Subcutaneous abdominal adipose tissue (tissue), 5 donors: ENCODE results near the gene GJA3.
A peak's percentile ranks its signal among the peaks of the same experiment; 100 is the strongest.
"Not testable (repeated sequence)": the region's sequence is repeated elsewhere in the genome, so short reads cannot be mapped to it uniquely, and the experiment has no call there.

ENCODE experiments used
- H3K27ac ChIP-seq: one replicate; pipeline ENCODE4 v1.7.0; 2013; ENCODE audit warnings: low read depth, mild to moderate bottlenecking, inconsistent platforms, low read length, moderate library complexity
- H3K27me3 ChIP-seq, 5 donors: one replicate each; pipeline ENCODE4 v1.7.0; 2013; ENCODE audit warnings: low read length in 5 of 5, inconsistent platforms in 1 of 5; ENCODE audit not compliant: control insufficient read depth in 5 of 5, insufficient read depth in 4 of 5
- H3K36me3 ChIP-seq, 5 donors: one replicate each; pipeline ENCODE4 v1.7.0; 2013; ENCODE audit warnings: low read length in 5 of 5; ENCODE audit not compliant: control insufficient read depth in 5 of 5, insufficient read depth in 5 of 5
- H3K4me1 ChIP-seq, 5 donors: one replicate each; pipeline ENCODE4 v1.7.0; 2013; ENCODE audit warnings: low read length in 5 of 5, mild to moderate bottlenecking in 3 of 5, moderate library complexity in 1 of 5; ENCODE audit not compliant: control insufficient read depth in 5 of 5, insufficient read depth in 5 of 5
- H3K4me3 ChIP-seq, 5 donors: one replicate each; pipeline ENCODE4 v1.7.0; 2013; ENCODE audit warnings: low read length in 5 of 5, low read depth in 1 of 5
- H3K9ac ChIP-seq, 5 donors: one replicate each; pipeline ENCODE4 v1.7.0; 2013; ENCODE audit warnings: low read length in 5 of 5, mild to moderate bottlenecking in 4 of 5, moderate library complexity in 3 of 5
- H3K9me3 ChIP-seq, 5 donors: one replicate each; pipeline ENCODE4 v1.7.0; 2013; ENCODE audit warnings: low read length in 5 of 5; ENCODE audit not compliant: control insufficient read depth in 5 of 5
- donor health status: healthy.
- donor health status: healthy.
- donor health status: healthy.
- donor health status: healthy.
- donor health status: healthy.

The GJA3 gene

DNA sequence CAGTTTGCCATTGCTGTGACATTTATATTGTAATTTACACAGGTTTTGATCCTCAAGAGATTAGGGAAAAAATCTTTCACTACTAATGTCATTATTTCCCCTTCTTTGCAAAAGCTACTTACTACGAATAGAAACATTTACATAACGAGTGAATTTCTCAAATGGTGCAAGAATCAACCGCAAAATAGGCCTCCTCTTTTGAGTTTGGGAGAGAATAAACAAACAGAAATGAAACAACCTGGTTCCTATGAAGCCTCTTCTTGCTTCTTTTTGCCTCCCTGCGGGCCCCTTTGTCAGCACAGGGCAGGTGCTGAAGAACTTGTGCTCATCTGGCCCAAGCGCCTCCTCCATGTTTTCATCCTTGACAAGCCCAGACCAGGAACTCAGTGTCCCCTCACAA lies 10.1 kb upstream of the GJA3 start:
- Histone ChIP-seq H3K4me1 (peaks cover 0 to 8% (median 8%) of the 10 kb centered on the region in 5 donors), H3K9ac (no peak overlapping the region), H3K36me3 (no peaks in the 10 kb centered on the region), H3K4me3 (no peak overlapping the region), H3K27ac (no peak overlapping the region), H3K9me3 (no peaks in the 10 kb centered on the region), H3K27me3 (peaks cover under 1 to 21% (median 10%) of the 10 kb centered on the region in 5 donors)

DNA sequence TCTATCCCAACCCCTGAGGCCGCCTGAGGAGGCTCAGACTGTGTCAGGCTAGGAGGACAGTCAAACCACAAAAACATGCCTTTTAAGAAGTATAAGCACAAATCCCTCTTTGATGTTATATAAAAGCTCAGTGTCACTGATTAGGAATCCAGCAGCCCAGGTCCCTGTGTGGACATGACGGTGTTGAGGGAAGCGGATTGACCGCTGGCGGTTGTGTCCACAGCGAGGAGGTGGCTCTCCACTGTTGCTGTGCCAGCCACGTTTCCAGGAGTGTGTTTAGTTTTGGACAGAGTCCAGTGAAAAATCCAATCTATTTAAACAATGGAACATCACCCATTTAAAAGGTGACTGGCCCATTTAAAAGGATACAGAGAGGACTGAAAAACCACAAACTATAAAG lies 7.5 kb upstream of the GJA3 start:
- H3K9ac ChIP-seq: no peak overlapping the region
- no peak overlapping the region for H3K4me3 ChIP-seq
- no peaks in the 10 kb centered on the region for H3K36me3 ChIP-seq
- no peak overlapping the region for H3K27ac ChIP-seq
- H3K27me3 ChIP-seq: peaks cover 3 to 18% (median 10%) of the 10 kb centered on the region in 5 donors
- H3K4me1 ChIP-seq: no peaks in the 10 kb centered on the region
- H3K9me3 ChIP-seq: no peaks in the 10 kb centered on the region

DNA sequence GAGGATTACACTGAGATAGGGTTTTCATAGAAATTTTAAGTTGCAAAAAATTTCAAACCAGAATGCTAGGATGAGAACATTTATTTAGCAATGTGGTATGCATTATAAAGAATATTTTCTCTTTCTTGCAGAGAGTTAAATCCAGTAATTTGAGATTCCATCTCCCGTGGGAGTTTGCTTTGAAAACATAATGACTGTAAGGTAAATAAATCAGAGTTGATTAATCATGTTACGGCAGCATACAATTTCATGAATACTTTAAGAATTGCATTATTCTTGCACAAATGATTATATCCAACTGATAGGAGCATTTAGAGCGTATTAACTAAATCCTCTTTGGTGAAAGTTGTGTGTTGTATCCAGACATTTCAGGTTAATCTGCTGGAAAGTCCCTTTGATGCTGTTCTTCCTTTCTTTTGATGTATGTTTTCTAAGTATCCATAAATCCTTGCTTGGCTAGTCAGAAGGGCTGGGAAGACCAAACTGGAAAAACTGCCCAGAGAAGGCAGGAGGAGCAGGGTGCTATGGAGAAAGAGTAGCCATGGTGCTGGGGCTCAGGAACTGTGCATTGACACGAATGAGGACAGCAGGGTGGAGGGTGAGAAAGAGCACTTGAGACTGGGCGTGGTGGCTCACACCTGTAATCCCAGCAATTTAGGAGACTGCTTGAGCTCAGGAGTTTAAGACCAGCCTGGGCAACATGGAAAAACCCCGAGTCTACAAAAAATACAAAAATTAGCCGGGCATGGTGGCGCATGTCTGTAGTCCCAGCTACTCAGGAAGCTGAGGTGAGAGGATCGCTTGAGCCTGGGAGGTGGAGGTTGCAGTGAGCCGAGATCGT lies 4.8 kb upstream of the GJA3 start:
- Histone ChIP-seq H3K9me3 (no peaks in the 10 kb centered on the region), H3K4me1 (peaks cover 0 to 13% (median 11%) of the 10 kb centered on the region in 5 donors), H3K27ac (no peak overlapping the region), H3K36me3 (no peaks in the 10 kb centered on the region), H3K9ac (no peak overlapping the region), H3K27me3 (peaks cover 11 to 32% (median 21%) of the 10 kb centered on the region in 5 donors), H3K4me3 (no peak overlapping the region)

DNA sequence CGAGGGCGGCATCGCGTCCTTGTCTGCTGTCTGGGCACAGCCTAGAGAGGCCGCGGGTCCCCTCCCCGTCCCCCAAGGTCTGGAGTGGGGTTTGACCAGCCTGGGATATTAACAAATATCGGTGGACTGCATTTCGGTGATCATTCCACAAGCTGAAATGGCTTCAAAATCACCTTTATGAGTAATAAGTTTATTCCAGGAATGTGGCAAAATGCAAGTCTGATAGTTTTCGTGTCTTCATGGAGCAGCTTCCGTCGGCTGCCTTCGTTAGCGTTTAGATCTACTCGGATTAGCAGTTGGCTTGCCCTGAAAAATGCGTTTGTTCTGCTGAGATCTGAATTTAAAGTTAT lies 1.1 kb upstream of the GJA3 start:
- Histone ChIP-seq H3K27me3 (peaks cover 25 to 55% (median 35%) of the 10 kb centered on the region in 5 donors), H3K9ac (no peak overlapping the region), H3K4me1 (peaks cover 0 to 21% (median 15%) of the 10 kb centered on the region in 5 donors), H3K36me3 (no peaks in the 10 kb centered on the region), H3K9me3 (no peaks in the 10 kb centered on the region), H3K27ac (no peak overlapping the region), H3K4me3 (peak overlapping the region in 2 of 5 donors; percentile 51 to 61)

DNA sequence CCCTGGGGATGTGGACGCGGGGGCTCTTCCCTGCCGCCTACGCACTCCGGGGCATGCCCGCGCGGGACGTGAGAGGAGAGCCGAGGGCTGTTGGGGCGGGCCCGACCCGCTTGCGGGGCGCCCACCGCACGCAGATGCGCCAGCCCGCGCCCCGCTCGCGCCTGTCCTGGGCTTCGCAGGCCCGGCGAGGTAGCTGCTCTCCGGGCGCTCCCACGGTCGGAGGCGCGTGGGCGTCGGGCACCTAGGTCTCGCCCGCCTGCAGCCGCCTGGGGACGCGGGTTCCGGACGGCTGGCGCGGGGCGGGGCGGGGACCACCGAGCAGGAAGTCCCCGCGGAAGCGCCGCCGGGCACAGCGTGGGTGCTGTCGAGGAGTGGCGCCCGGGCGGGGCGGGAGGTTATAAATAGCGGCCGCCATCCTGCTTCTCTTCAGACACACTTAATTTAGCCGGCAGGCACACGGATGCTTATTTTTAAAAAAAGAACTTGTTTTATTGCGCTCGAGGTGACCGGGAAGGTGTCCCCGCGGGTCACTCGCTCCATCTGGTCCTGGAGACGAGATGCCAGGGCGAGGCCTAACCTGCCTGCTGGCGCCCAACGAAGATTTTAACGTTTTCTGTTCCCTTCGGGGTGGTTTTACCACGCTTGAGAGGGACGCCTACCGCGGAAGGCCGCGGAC lies 561 bp upstream of the GJA3 start:
- Histone ChIP-seq H3K27ac (no peak overlapping the region), H3K27me3 (peaks cover 25 to 56% (median 37%) of the 10 kb centered on the region in 5 donors), H3K9me3 (no peaks in the 10 kb centered on the region), H3K36me3 (no peaks in the 10 kb centered on the region), H3K4me1 (peaks cover 0 to 21% (median 15%) of the 10 kb centered on the region in 5 donors), H3K9ac (no peak overlapping the region), H3K4me3 (peak overlapping the region in 3 of 5 donors; percentile 36 to 61 (median 51))

DNA sequence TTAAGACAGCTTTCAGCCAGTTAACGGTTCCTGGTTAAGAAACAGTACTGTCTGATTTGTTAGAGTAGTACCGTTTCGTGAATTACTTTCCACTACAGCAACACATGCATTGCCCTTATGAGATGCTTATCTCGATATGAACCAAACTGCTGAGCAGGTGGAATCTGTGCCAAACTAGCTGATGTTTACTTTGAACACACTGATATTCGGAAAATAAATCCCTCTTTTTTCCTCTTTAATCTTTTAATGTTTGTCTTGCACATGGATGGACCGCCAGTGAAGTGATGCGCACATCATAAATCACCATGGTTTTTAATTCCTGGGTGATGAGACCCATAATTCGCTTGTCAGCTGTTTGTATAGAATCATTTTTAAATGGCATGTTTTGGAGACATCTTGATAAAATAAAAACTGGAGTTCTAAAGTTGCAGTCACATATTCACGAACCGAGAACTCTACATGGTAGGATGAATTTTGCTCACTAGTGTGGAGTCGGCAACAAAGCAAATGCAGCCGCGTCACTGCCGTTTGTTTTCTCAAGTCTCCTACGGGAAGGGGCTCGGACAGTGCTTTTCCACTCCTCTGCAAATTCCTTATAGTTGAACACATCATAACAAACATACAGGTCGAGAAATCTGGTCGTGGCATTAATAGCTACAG lies 1.1 kb downstream of the GJA3 start:
- no peak overlapping the region for H3K4me3 ChIP-seq

DNA sequence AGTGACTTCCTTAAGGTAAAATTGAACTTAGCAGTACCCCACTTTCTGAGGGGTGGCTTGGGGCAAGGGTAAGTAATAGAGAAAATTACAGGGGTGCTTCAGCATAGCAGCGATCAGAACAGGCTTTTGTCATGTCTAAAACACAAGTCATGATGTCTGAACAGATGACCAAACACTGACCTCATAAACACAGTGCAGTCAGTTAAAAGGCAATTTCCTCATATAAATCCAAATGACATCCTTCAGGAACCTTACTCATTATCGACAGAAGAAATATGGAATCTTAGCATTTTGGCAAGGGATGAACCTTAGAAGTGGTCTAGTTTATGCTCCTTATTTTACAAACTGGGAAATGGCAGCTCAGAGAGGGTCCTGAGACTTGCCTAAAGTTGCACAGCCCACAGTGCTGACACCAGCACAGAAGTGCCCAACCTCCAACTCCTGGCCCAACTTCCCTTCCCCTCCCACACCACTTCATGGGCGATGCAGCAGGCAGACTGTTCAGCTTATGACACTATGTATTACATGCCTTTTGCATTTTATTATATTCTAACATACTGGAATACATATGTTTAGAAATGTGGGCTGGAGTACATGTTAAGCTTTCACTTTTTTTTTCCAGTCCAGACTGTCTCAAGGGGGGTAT lies 3.6 kb downstream of the GJA3 start:
- no peak overlapping the region for H3K9ac ChIP-seq
- H3K4me1 ChIP-seq: peaks cover 0 to 21% (median 15%) of the 10 kb centered on the region in 5 donors
- no peak overlapping the region for H3K27ac ChIP-seq
- no peaks in the 10 kb centered on the region for H3K36me3 ChIP-seq
- no peaks in the 10 kb centered on the region for H3K9me3 ChIP-seq
- no peak overlapping the region for H3K4me3 ChIP-seq
- H3K27me3 ChIP-seq: peaks cover 22 to 55% (median 38%) of the 10 kb centered on the region in 5 donors

More for the DNA sequence above, 1.1 kb downstream of the GJA3 start:
- peaks cover 0 to 21% (median 15%) of the 10 kb centered on the region in 5 donors for H3K4me1 ChIP-seq
- H3K9me3 ChIP-seq: no peaks in the 10 kb centered on the region
- peaks cover 22 to 57% (median 38%) of the 10 kb centered on the region in 5 donors for H3K27me3 ChIP-seq
- no peak overlapping the region for H3K9ac ChIP-seq
- H3K27ac ChIP-seq: no peak overlapping the region
- no peaks in the 10 kb centered on the region for H3K36me3 ChIP-seq

DNA sequence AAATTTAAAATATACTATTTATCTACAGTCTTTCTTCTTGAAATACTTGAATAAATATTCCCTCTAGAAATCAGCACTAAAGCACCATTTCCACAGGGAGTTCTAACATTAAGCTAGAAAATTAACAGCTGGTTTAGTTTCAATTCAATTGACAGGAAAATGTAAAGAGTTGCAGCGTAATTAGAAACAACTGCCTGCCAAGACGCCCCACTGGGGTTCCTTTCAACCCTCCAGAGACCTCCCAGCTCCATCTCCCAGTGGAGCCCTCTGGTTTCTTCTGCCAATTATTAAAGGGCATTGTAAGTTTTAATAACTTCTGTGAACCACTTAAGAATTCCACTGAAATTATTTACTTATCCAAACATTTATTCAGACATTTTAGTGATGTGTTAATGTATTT lies 4.2 kb downstream of the GJA3 start:
- Histone ChIP-seq H3K9me3 (no peaks in the 10 kb centered on the region), H3K27me3 (peaks cover 19 to 55% (median 34%) of the 10 kb centered on the region in 5 donors), H3K36me3 (no peaks in the 10 kb centered on the region), H3K4me1 (peaks cover 0 to 18% (median 14%) of the 10 kb centered on the region in 5 donors), H3K27ac (no peak overlapping the region), H3K9ac (no peak overlapping the region), H3K4me3 (no peak overlapping the region)

DNA sequence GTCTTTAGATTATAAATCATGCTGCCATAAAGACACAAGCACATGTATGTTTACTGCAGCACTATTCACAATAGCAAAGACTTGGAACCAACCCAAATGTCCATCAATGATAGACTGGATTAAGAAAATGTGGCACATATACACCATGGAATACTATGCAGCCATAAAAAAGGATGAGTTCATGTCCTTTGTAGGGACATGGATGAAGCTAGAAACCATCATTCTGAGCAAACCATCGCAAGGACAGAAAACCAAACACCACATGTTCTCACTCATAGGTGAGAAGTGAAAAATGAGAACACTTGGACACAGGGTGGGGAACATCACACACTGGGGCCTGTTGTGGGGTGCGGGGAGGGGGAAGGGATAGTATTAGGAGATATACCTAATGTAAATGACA lies 7.6 kb downstream of the GJA3 start:
- H3K4me1 ChIP-seq, H3K9me3 ChIP-seq, H3K36me3 ChIP-seq, H3K4me3 ChIP-seq, H3K9ac ChIP-seq, H3K27ac ChIP-seq: not testable (repeated sequence)
- peaks cover 18 to 49% (median 33%) of the 10 kb centered on the region in 5 donors for H3K27me3 ChIP-seq
